DMS153 treated with DMSO at 0.1 percent for 48 hours (cell line): ENCODE results near the gene PDE8B.

Experiments used
- DNase-seq: peaks from one replicate; lab custom pipeline; 2025; ENCODE audit not compliant: unreplicated experiment; lab: John Stamatoyannopoulos, UW

Gene PDE8B

GRCh38 chr5:77230727-77231470 is 20.4 kb downstream of the PDE8B start:
- no peak for DNase-seq

GRCh38 chr5:77231471-77232138 is 21.1 kb downstream of the PDE8B start:
- DNase-seq, result no peak

DNA sequence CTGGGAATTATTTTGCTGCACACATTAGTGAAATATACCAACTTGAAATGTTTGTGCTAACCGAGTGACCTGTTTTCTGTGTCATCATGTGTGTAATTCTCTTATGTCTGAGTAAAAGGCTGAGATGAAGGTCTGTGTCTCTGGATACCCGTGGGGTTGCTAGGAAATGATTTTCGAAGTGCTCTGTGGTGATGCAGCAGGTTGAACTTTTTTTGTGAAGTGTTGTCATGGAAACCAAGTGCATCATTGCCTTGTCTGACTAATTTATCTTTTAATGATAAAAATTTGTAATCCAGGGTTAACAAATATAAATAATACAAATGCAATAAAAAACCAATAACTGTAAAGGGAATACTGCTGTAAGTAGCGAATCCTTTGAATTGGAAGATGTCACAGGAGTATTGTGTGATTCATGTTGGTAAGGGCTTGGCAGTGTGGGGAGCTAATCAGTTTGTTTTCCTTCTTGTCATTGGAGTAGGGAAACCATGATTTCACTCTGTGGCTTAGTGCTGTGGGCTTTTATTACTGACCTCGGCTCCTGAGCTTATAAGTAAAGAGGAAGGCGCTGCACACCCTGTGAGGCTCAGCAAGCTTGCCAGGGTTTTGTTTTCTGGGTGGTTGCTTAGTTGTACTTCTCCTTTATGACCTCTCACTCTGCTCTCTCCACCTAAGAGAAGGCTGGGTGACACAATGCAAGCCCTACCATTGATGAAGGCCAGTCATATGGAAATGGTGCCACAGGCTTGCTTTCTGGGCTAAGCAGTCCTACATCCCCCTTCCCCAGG is 22.3 kb downstream of the PDE8B start:
- DNase-seq, result no peak

DNA sequence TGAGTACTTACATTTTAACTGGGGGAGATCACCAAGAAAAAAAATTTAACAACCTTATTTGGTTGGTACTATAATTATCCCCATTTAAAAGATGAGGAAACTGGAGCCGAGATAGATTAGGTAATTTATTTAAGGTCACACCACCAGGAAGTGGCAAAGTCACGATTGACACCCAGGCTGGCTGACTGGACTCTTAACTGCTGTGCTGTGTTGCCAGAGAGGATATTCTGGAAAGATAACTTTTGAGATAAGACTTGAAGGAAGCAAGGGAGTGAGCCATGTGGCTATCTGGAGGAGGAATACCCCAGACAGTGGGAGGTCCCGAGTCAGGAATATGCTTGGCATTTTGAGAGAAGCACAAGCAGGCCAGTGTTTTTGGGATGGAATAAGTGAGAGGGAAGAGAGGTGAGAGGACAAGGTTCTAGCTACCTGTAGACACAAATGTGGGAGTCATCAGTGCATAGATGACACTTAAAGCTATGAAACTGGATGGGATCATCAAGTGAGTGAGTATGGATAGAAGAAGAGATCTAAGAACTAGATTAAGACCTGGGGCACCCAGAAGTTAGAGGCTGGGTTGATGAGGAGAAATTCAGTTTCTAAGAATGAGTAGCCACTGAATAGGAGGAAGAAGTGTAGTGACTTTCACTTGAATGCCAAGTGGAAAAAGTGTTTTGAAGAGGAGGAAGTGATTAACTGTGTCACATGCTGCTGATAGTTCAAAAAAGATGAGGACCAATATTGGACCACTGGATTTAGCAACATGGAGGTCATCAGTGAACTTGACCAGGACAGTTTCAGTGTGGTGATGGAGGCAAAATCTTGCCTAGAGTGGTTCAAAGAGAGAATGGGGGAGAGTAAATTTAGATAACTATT is 25.6 kb downstream of the PDE8B start:
- DNase-seq, result no peak

GRCh38 chr5:77239126-77239741 is 28.8 kb downstream of the PDE8B start:
- DNase-seq, result no peak

DNA sequence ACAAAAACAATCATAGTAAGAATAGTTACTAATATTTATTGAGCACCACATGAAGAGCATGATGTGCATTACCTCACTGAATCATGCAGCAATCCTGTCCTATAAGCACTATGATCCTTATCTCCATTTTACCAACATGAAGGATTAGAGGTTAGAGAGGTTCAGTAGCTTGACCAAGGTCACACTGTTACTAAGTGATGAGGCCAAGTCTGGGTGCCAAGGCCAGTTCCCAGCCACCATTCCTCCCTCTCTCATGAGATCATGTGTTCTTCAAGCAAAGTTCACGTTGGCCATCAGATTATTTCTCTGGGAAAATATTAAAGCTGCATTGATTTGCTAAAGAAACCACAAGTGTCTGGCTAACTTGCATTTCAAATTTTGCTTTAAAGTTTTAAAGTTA is 31.0 kb downstream of the PDE8B start:
- DNase-seq, result no peak

DNA sequence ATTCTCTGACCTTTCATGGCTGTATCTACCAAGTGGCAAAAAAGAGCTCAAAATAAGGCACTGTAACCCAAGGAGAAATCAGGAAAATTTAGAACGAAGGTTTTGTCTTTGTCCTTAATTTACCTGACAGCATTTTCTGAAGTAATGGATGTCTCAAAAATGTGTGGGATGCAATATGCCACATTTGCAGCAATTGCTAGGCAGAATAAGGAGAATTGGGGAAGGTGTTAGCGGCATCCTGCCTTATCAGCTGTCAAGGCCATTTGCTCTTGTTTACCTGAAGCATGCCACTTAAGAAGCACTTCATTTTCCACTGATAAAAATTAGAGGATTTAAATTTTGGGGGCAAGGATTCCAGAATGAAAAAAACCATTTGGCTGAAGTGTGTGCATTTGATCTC is 39.0 kb downstream of the PDE8B start:
- no peak for DNase-seq

DNA sequence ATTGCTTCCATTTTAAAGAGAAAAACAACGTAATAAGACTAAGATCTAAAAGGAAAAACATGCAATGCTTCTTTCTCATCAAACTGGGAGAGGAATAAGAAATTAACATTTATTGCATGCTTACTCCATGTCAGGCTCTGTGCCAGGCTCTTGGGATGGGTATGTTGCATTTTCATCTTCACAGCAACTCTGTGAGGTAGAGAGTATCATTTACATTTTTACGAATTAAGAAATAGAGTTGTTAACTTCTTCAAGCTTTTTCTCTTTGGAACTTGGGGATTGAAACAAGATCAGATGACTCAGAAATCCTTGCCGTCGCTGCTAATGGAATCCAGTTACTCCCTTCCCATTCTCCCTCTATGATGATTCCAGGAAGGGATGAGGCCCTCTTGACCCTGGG is 39.5 kb downstream of the PDE8B start:
- DNase-seq, result no peak

DNA sequence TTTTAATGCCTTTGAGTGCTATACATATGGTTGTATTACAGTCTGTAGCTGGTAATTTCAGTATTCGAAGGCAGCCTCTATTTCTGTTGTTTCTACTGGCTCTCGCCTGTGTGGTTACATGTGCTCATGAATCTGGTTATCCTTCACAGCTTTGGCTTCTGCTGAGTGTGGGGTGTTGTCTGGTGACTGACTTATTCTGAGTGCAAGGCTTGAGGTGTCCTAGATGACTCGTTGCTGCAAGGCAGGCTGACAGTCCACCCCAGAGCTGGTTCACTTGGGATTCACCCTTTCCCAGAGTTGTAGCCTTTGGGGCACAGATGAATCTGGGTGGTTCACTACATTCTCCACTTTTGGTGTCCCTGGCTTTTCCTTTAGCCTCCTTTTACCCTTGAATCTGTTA is 41.4 kb downstream of the PDE8B start:
- no peak for DNase-seq

DNA sequence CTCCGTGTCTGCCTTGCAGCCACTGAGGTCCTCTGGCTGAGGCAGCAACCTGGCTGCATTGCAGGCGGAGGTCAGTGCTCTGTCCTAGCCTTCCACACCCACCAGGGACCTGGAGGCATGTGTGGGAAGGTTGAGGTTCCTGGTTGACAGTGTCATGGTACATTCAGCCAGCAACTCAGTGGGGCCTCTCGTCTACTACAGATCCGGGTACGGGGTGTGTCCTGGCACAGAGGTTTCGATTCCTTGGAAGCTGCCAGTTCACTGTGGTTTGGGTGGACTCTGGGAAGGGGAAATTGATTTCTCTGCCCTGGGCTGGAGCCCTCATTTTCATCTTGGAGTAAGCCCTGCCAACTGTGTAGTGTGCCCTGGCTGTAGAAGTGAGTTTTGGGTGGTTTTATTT is 45.1 kb downstream of the PDE8B start:
- DNase-seq, result no peak

GRCh38 chr5:77256406-77256805 is 45.9 kb downstream of the PDE8B start:
- DNase-seq, result no peak

DNA sequence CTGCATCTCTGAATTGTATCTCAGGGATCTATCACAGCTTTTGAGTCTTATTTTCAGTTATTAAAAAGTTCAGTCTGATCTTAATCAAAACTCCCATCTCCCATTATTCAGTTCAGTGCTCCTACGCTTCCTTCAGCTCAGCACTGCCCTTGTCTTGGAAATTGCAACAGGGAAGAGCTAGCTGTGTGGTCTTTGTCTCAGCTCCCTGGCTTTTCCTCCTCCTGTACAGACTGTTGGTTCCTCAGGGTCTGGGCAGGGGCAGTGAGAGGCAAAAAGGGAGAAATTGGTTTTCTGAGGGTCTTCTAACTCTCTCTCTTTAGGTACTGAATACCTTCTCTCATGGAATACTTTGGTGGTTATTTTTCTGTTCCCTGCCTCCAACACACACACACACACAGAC is 48.2 kb downstream of the PDE8B start:
- DNase-seq, result no peak

- DNase-seq, result no peak
Observed at GRCh38 chr5:77259476-77259875, 49.0 kb downstream of the PDE8B start.

DNA sequence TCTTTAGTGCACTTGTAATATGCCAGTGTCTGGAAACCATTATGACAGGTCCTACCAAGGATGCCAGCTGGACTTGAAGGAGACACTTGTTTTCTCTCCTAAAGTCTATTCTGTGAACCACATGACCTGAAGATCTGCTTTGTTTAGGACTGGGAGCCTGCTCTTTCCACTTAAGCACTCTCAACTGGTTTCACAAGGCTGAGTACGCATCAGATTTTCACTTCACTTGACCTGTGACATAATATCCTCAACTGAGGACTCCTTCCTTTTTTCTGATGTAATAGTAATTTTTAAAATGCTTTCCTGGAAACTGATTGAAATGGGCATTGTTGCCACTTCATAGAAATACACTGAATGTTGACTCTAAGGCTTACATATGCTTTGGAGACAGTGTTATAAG is 52.2 kb downstream of the PDE8B start:
- no peak for DNase-seq

DNA sequence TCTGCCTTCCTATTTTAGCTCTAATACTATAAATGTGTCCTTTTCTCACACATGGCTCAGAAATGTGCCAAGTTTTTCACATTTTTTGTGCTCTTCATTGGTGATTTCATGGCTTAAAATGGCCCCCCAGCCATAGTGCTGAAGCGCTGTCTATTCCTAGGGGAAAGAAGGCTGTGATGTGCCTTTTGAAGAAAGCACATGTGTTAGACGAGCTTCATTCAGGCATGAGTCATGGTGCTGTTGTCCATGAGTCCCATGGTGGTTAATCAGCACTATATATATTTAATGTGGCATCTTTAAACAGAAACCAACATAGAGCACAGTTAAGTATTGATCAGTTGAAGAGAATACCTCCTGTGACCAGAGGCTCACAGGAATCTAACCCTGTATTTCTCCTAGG is 55.8 kb downstream of the PDE8B start:
- DNase-seq, result no peak

DNA sequence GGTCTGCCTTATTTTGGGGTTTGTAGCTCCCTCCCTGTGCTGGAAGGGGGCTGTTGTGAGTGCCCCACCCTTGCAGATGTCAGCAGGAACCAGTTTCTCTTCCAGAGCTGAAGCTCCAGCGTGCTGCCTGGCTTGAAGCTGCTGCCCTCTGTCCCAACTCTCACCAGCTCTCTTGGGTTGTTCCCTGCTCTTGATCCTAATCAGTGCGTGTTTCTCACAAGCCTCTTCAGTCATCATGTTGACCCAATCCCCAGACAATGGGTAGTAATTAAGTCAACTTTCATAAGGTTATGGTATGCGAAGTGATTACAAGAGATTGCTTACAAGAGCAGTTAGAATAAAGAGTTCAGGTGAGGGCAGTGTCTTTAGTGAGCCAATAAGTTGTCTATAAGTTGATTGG is 57.0 kb downstream of the PDE8B start:
- DNase-seq, result no peak

DNA sequence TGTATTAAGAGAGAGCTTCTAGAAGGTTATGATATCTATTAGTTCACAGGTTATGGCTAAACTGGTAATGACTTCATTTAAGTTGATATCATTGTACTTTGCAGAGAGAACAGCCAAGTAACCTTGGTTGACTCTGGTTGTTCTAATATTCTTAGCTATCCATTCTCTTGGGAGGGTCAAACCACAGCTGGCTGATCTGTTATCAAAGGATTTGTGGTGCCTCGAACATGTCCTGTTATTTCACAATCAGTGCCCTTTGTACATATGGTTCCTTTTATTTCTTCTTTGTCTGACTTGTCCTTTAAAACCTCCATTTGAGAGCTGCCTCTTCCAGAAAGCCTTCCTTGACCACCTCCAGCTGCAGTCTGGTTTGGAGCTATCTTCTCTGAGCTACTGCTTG is 61.7 kb downstream of the PDE8B start:
- DNase-seq, result no peak

- no peak for DNase-seq
Observed at GRCh38 chr5:77277759-77278158, 67.3 kb downstream of the PDE8B start.

GRCh38 chr5:77280036-77280435 is 69.6 kb downstream of the PDE8B start:
- DNase-seq, result no peak

GRCh38 chr5:77281969-77282336 is 71.5 kb downstream of the PDE8B start:
- no peak for DNase-seq
